NCI-H2171 (cell line): ENCODE data around the gene OGN.

ENCODE experiments used
- DNase-seq: peaks from one replicate; lab custom pipeline; 2025; lab: John Stamatoyannopoulos, UW

The OGN gene

DNA sequence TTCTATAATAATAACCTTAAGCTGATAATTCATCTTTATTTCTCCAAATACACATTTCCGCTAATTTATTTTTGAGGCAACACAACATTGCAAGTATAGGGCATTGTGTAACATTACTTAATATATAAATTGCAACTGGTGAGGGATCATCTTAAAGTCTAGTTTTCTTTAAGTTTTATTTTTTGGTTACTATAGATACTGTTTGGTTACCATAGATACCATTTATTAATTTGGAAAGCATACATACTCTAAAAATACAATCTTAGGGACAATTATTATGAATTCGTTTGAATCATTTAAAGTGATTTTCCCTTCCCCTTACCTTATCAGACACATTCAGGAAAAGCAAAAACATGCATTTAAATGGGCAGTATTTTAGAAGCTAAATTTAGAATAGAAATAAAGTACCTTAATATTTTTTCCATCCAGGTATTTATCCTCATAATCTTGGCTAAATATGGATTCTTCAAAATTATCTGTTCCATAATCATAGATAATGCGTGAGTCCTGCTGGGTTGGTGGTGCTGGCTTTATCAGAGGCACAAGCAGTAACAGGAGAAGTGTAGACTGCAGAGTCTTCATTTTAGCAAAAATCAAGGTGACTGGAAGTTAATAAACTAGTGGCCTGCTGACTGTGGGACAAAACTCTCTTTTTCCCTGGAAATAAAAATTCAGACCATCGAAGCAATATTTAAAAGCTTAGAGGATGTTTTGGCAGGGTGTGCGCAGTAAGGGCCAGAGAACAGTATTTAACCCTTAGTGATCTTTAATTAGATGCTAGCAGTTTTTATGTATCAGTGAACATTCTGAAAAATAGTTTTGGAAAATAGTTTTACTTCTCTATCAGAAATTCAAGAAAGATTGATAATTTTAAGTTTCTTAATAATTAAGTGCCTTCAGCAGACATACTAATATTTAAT lies 1.3 kb downstream of the OGN start:
- DNase-seq = no peak

DNA sequence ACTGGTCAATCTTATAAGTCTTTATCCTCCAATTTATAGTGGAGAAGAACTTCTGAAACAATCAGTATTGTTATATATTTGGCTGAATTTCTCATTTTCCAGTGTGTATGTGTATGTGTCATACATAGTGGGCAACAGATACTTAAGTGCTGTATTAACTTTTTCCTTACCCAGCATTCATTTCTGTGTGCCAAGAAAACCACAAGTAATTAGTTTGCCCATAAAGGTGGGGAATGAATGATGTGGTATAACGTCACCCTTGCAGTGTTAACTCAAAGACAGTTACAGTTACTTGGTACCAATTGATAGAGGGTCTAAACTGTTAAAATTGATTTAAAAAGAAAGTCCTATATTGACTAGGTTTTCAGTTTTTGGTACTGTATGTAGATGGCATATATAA lies 2.0 kb downstream of the OGN start:
- DNase-seq = no peak

DNA sequence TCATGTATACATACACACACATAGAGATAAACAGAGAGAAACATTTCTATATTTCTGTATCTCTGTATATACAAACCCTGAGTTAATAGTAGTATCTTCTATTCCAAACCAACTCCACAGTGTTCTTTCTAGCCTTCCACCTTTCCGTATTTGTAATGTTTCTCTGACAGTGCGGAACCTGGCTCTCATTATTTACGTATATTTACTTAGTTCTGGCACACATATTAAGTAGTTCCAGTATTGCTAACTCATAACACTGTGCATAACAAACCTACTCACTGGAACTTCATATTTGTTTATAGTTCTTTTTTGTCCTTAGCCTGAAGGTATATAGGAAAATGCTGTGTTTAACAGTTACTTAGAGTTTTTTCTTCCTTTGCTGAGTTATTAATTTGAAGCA lies 6.5 kb downstream of the OGN start:
- no peak for DNase-seq

DNA sequence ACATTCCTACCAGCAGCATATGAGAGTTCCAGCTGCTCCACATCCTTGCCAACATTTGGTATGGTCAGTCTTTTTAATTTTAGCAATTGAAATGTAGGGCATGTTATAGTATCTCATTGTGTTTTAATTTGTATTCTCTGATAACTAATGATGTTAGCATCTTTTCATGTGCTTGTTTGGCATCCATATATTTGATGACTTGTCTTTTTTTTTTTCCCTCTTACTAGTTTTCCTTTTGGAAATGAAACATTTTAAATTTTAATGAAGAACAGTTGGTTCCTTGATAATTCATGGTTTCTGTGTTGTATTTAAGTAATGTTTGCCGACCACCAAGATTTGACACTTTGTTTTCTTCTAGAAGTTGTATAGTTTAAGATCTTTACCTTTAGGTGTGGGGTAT lies 8.8 kb downstream of the OGN start:
- DNase-seq = no peak

DNA sequence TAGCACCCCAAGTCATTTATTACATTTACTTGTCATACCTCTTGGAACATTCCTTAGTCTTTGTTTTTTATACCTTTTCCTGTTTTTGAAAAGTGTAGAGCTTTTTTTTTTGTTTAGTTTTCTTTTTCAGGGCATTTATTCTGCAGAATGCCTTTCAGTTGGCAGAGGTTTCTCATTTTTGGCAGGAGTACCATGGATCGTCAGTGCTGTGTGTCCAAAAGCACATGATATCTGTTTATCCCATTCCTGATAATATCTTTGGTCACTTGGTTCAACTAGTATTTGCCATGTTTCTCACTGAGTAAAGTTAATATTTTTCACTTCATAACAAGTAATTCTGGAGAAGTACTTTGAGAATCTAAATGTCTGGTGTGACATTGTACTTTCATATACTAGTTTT lies 10.7 kb downstream of the OGN start:
- no peak for DNase-seq

DNA sequence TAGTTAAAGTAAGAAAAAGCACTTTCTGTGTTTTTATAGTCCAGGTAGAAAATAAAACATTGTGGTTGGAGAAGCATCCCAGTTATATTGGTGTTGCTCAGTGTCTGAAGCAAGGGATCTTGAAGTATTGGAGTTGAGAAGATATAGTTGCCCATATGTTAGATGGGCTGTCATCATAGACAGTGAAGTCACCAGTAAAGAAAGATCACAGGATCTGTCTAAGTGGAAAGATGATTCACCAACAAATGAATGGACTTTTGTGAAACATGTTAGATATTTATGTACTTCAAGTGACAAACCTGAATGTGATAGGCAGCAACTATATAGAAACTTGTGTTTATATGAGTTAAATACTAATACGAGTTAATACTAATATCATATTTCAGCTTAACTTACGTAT lies 11.7 kb downstream of the OGN start:
- no peak for DNase-seq

DNA sequence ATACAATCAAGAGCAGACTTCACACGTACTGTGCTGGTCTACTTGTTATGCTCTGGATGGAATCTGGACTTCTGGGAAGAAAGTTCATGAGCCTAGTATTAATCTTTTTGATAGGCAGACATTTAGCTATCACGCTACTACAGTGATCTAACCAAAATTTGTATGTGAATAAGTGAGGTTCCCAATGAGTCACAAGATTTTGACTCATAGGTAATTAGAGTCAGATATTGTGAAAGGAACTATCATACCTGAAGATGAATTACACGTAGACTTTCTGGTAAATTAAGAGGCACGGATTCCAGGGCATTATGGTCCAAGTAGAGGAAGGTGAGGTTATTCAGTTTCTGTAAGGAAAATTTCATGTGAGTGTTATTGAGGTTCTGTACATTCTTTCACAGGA lies 18.4 kb downstream of the OGN start:
- DNase-seq = no peak

DNA sequence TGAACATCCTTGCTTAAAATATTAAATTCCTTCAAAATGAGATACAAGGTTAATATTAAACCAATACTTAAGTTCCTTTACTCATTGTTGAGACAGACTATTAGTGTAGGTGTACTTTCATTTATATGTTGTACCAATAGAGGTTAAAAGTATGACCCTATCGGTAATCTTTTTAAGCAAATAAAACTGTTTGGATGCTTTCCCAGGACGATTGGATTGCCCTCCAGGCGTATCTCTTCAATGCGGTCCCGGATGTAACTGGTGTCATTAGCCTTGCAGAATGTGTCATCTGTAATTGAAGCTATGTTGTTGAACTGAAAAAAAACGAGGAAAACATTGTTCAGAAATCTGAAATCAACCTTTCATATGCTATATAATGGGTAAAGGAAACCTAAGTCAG lies 18.9 kb downstream of the OGN start:
- no peak for DNase-seq

DNA sequence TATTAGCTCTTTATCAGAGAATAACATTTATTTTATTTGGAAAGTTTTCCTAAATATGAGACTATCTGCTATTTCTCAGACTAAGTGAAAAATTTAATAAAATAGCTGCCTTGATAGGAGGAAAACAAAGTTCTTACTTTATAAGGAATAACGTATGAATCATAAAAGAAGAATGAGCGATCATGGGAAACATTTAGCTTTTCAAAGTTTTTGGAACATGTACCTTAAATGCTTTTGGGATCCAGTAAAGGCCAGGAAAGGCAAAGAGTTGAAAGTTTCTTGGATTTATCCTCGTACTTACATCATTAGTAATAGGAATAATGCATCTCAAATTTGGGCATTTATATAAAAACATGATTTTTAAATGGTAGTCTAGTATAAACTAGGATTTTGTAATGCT lies 19.4 kb downstream of the OGN start:
- DNase-seq = no peak

DNA sequence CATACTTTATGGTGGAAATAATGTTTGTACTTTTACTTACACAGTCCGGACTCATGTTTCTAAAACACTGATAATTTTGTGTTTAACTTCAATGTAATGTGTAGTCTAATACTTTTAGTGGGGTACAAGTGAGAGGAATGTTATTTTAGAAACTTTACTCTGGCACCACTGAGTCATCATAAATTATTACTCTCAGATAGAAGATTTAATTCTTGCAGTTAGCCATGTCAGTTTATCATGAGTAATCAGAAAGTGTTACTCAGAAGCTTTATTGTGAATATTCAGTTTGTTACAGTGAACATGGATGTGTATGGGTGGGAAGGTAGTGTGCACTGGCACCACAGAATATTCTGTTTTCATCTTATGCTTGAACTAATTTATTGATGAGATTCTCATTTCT lies 20.0 kb downstream of the OGN start:
- no peak for DNase-seq

DNA sequence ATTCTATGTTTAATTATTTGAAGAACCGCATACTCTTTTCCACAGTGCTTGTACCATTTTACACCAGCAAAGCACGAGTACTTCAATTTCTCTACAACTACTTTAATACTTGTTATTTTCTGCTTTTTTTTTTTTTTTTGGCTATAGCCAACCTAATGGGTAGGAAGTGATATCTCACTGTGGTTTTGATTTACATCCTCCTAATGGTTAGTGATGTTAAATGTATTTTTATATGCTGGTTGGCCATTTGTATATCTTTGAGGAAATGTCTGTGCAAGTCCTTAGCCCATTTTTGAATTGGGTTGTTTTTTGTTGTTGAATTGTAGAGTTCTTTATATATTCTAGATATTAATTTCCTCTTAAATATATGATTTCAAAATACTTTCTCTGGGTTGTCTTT lies 22.6 kb downstream of the OGN start:
- no peak for DNase-seq

DNA sequence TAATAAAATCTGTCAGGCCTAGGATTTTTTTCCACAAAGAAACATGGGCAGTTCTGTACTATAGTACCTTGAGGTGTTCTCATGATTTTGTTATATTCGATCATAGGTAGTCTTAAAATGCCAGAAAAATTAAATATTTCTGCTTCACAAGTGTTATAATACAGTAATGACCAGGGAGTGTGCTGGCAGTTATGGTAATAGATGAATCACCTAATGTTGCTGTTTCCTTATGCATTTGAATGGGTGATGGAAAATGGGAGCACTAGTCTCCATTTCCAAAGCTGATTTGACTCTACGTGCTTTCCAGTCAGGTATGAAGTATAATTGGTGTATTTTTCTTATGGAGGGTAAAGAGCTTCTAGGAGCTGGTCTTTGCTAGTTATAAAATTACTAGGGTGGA lies 23.8 kb downstream of the OGN start:
- DNase-seq = no peak

DNA sequence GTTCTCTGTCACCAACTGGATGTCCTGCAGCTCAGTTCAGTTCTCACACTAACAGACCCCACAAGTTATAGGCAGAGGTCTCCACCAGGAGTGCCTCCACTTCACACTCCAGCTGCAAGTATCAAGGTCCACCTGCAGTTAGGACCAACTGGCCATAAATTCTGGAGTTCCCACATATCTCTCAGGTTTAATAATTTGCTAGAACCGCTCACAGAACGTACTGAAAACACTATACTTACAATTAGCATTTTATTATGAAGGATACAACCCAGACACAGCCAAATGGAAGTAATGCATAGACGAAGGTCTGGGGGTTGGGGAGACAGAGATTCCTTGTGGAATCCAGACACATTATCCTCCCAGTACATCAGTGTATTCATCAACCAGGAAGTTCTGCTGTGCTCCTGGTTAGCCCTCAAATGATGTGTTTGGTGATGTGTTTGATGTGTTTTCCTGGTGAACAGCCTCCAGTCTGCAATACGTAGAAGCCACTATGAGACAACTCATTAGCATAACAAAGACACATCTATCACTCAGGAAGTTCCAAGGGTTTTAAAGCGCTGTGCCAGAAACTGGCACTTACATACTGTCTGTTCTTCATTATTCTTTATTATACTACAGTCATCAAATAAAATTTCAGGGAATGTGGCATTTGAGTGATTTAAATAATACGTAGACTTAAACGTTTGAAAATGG lies 25.4 kb downstream of the OGN start:
- DNase-seq = no peak

DNA sequence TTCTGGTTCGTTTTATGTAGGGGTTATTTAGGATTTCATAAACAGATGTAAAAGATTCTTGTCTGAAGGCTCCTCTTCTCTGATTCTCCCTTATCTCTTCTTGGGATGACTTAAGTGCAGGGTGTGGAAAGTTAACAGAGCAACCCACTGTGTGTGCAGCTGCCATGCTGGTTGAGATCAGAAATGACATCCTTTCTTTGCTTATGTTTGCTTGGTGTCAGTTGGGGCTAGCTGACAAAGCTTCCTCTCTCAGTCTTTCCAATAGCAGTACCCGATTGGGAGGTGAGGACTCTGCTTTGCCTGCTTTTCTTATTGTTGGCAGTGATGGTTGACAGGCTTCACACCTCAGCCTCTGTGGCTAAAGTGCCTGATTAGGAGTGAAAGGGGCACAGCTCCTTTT lies 26.5 kb downstream of the OGN start:
- no peak for DNase-seq

DNA sequence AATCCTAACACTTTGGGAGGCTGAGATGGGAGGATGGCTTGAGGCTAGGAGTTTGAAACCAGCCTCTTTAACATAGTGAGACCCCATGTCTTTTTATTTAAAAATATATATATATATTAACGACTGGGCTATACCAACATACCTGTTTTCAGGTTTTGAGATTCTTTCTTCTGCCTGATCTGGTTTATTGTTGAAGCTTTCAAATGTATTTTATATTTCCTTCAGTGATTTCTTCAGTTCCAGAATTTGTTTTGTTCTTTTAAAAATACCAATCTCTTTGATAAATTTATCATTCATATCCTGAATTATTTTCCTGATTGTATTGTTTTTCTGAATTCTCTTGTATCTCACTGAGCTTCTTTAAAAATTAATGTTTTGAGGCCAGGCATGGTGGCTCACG lies 31.2 kb downstream of the OGN start:
- DNase-seq = no peak

DNA sequence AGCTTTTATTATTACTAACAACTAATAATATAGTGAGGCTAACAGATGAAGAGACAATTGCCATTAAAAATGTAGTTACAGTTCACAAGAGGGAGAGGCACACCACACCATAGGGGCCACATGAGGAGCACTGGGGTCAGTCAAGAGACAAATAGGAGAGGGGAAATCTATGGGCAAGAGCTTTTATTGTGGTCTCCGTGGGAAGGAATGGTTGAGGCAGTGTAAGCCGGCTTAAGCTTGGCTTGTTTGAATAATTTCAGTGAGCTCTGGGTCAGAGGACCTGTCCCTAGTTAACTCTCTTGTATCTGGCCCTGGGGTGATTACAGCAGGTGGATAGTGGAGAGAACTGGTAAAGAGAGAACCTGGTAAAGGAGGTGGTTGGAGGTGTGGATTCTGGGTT lies 35.3 kb downstream of the OGN start:
- DNase-seq = no peak

DNA sequence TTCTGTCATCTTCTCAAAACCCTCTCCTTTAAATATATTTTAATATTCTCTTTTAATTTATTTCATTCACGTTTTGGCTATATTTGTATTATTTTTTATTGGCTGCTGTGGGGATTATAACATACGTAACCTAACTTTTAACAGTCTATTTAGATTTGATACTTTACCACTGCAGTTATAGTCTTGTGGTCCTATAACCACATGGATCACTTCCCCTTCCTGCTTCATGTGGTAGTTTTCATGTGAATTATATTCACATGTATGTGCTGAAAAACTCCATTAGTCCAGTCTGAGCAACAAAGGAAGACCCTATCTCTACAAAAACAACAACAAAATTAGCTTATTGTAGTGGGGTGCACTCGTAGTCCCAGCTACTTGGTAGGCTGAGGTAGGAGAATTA lies 44.3 kb downstream of the OGN start:
- no peak for DNase-seq

DNA sequence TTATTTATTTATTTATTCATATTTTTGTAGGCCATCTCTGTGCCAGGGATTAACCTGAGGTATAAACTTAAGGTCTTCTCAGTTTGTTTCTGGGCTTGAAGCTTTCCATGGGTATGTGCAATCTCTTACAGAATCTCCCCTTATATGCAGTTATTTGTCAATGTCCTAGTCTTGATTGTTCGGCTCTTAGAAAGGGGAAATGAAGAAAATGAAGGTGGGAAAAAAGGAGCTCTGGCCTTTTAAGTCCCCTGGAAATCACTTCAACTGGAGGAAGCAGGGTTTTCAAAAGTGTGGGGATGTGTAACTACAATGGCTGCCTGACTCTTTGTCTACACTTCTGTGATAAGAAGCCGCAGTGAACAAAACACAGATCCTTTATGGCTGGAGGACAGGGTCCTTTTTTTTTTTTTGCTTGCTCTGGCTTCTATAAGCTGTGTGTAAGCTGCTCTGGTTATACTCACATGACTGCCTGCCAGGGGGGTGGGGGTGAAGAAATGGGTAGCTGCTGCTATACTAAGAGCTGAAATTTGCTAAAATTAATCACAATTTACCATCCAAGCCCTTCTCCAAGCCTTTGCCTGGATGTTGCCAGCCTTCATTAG lies 44.9 kb downstream of the OGN start:
- DNase-seq = no peak

DNA sequence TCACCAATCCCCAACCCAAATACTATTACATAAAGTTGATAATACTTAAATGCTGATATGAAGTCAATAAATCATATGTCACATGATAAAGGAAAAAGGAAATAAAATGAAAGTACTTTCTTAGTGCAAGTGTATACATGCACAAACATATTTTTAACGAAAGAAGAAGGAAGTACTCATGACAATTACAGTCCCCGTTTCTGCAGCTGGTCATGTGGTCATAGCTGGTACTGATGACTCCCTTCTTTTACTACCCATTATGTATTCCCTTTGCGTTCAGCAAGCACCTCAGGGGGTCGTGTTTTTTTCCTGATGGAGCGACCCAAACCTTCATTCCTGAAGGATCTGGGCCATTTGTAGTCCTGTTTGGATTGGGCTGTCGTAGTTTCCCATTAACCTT lies 51.3 kb downstream of the OGN start:
- no peak for DNase-seq

DNA sequence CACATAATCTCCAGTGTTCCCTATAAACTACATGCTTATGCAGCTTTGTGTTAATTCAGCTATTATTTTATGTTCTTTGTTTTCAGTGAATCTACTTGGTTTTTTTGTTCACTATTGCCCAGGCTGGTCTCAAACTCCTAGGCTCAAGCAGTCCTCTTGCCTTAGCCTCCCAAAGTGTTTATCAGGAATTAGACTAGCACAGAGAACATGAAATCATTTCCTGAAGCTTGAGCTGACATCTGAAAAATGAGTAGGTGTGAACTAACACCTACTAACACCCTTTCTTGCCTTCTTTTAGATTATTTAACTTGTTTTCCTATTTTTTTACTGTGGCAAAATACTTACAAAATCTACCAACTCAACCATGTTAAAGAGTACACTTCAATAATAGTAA lies 53.6 kb downstream of the OGN start:
- no peak for DNase-seq

DNA sequence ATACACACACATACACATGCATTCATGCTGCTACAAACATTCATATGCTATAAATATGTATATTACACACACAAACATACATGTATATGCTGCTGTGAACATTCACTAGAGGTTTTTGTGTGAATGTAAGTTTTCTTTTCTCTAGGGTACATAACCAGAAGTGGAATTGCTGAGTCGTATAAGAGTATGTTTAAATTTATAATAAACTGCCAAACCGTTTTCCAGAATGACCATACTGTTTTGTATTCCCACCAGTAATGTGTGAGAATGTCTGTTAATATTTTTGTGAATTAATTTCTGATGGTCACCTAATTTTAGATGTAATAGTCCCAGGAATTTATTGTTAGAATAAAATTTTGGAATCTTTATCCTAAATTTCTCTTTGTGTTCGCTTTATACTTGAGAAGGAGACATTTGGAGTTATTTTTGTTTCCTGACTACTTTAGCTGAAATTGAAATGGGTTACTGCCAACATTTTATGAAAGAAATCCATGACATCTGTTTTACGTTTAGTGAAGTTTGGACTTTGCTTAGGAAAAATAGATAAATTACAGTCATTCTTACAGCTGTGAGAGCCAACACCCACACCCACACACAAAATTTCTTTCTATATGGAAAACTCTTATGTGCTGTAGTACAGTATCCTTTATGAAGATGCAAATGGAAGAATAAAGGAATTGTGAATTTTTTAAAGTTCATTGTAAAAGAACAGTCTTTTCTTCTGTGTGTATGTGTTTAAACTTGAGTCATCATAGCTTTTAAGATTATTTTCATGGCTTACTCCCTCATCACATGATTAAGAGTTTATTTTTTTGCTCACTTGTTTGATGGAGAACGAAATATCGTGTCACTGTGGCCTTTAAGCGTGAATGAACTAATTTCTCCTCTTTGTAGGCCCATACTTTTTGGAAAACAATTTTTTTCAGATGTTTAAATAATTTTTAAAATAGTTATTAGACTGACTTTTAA lies 54.3 kb downstream of the OGN start:
- DNase-seq = no peak

DNA sequence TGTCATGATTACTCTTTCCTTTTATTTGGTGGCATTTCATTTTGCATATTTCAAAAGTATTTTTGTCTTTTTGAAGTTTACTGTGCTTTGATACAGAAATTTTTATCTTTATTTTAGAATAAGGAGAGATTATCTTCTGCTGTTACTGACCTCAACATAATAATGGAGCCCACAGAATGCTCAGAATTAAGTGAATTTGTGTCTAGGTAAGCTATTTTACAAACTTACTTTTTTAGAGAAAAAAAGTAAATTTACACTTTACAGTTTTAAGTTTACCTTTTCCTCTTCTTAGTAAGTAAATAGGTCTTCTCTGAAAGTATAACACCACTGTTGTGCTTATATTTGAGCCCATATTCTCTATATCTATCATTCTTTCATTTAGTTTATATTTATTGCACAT lies 58.8 kb downstream of the OGN start:
- no peak for DNase-seq
